KG1 (cell line): ENCODE results near the gene EMID1.

Source experiments
- DNase-seq: peaks from one replicate; lab custom pipeline; 2025; lab: John Stamatoyannopoulos, UW

The EMID1 gene

GRCh38 chr22:29298641-29299040, 92.9 kb downstream of the EMID1 start:
- no peak for DNase-seq

- DNase-seq: no peak
Measured at GRCh38 chr22:29299136-29299900, 93.6 kb downstream of the EMID1 start.

- DNase-seq: no peak
Measured at GRCh38 chr22:29300467-29300806, 94.7 kb downstream of the EMID1 start.

- DNase-seq: no peak
Measured at GRCh38 chr22:29300807-29301601, 95.3 kb downstream of the EMID1 start.

GRCh38 chr22:29301716-29302401, 96.2 kb downstream of the EMID1 start:
- no peak for DNase-seq

- DNase-seq: no peak
Measured at GRCh38 chr22:29302402-29302680, 96.6 kb downstream of the EMID1 start.

GRCh38 chr22:29302681-29303465, 97.2 kb downstream of the EMID1 start:
- no peak for DNase-seq

- no peak for DNase-seq
Measured at GRCh38 chr22:29305836-29306174, 100.1 kb downstream of the EMID1 start.

- no peak for DNase-seq
Measured at GRCh38 chr22:29306175-29306834, 100.6 kb downstream of the EMID1 start, which contains the start of gene GAS2L1. GAS2L1 (plus strand) TSS chr22:29306650; CDS start chr22:29308106, 1,456 bp downstream.

GRCh38 chr22:29306835-29307595, 101.3 kb downstream of the EMID1 start:
- no peak for DNase-seq

- no peak for DNase-seq
Measured at GRCh38 chr22:29307596-29308147, 102.0 kb downstream of the EMID1 start.

- DNase-seq: no peak
Measured at GRCh38 chr22:29308148-29308790, 102.6 kb downstream of the EMID1 start.

- no peak for DNase-seq
Measured at GRCh38 chr22:29308791-29309262, 103.1 kb downstream of the EMID1 start.
